Frontal cortex (tissue), 4 donors: ENCODE data around the gene CAND1. TPM values are rescaled to one million over a fixed set of nuclear protein-coding genes. Genes with fewer than 3 reads are reported as not detected.

Experiments used
- DNase-seq, 2 donors: peaks; one replicate each; pipeline ENCODE4 v3.0.0; 2012; ENCODE audit warnings: low spot score in 2 of 2
- FAIRE-seq: peaks from 2 replicates; lab custom pipeline; 2012; peaks lifted over from hg19 to GRCh38; lab: Jason Lieb, UNC
- total RNA-seq: library from RNA; depleted of rRNA; stranded (reverse); fragments of >200 nt; gene quantifications from one replicate; pipeline ENCODE4 v1.2.3, GENCODE V29; 2014
- donor health status: control.
- donor health status: control.
- donor health status: control.

Gene CAND1
- 285 TPM for total RNA-seq

GRCh38 chr12:67268896-67269632 lies at the start of gene CAND1:
Gene CAND1 (plus strand): TSS chr12:67269358. CDS start chr12:67269718, 360 bp downstream.
- peak; percentile 94 to 96 for DNase-seq
- FAIRE-seq = peak; percentile 93

- FAIRE-seq (no peak), DNase-seq (no peak)
Measured at GRCh38 chr12:67220065-67220464, 49.1 kb upstream of the CAND1 start.

- DNase-seq (no peak), FAIRE-seq (no peak)
Measured at GRCh38 chr12:67222302-67222701, 46.9 kb upstream of the CAND1 start.

GRCh38 chr12:67223225-67223624 lies 45.9 kb upstream of the CAND1 start:
- DNase-seq = no peak
- no peak for FAIRE-seq

- DNase-seq (no peak), FAIRE-seq (no peak)
Measured at GRCh38 chr12:67237231-67237630, 31.9 kb upstream of the CAND1 start.

GRCh38 chr12:67239061-67239460 lies 30.1 kb upstream of the CAND1 start:
- no peak for FAIRE-seq

GRCh38 chr12:67241482-67241881 lies 27.7 kb upstream of the CAND1 start:
- no peak for DNase-seq
- FAIRE-seq = no peak

More at GRCh38 chr12:67239061-67239460, 30.1 kb upstream of the CAND1 start:
- DNase-seq = no peak

- FAIRE-seq = no peak
- DNase-seq = no peak
Measured at GRCh38 chr12:67243260-67243659, 25.9 kb upstream of the CAND1 start.

GRCh38 chr12:67245571-67245970 lies 23.6 kb upstream of the CAND1 start:
- FAIRE-seq (no peak), DNase-seq (no peak)

GRCh38 chr12:67251012-67251411 lies 18.1 kb upstream of the CAND1 start:
- DNase-seq (no peak), FAIRE-seq (no peak)

GRCh38 chr12:67254372-67255026 lies 14.7 kb upstream of the CAND1 start:
- FAIRE-seq (no peak), DNase-seq (no peak)

- FAIRE-seq (no peak), DNase-seq (no peak)
Measured at GRCh38 chr12:67256649-67257048, 12.5 kb upstream of the CAND1 start.

- DNase-seq = no peak
- no peak for FAIRE-seq
Measured at GRCh38 chr12:67263471-67263870, 5.7 kb upstream of the CAND1 start.

GRCh38 chr12:67268335-67268895 lies 743 bp upstream of the CAND1 start:
- DNase-seq (peak; percentile 79 to 83), FAIRE-seq (no peak)

GRCh38 chr12:67269633-67270573 lies 745 bp downstream of the CAND1 start:
- FAIRE-seq (no peak), DNase-seq (peak; percentile 10 to 18)

GRCh38 chr12:67270622-67271021 lies 1.5 kb downstream of the CAND1 start:
- FAIRE-seq (no peak), DNase-seq (no peak)

GRCh38 chr12:67271976-67272375 lies 2.8 kb downstream of the CAND1 start:
- DNase-seq (no peak), FAIRE-seq (no peak)

GRCh38 chr12:67274186-67274585 lies 5.0 kb downstream of the CAND1 start:
- DNase-seq (no peak), FAIRE-seq (no peak)

GRCh38 chr12:67275380-67275913 lies 6.3 kb downstream of the CAND1 start:
- no peak for DNase-seq
- no peak for FAIRE-seq

- FAIRE-seq (no peak), DNase-seq (no peak)
Measured at GRCh38 chr12:67276421-67276820, 7.3 kb downstream of the CAND1 start.
